Measurements from ENCODE around the gene CUL4B. TPM values are rescaled to one million over a fixed set of nuclear protein-coding genes. Genes with fewer than 3 reads are reported as not detected.

The CUL4B gene
- total RNA-seq, 4 donors from 2014 or later: 42.2 to 60.2 (median 52.3) TPM

DNA sequence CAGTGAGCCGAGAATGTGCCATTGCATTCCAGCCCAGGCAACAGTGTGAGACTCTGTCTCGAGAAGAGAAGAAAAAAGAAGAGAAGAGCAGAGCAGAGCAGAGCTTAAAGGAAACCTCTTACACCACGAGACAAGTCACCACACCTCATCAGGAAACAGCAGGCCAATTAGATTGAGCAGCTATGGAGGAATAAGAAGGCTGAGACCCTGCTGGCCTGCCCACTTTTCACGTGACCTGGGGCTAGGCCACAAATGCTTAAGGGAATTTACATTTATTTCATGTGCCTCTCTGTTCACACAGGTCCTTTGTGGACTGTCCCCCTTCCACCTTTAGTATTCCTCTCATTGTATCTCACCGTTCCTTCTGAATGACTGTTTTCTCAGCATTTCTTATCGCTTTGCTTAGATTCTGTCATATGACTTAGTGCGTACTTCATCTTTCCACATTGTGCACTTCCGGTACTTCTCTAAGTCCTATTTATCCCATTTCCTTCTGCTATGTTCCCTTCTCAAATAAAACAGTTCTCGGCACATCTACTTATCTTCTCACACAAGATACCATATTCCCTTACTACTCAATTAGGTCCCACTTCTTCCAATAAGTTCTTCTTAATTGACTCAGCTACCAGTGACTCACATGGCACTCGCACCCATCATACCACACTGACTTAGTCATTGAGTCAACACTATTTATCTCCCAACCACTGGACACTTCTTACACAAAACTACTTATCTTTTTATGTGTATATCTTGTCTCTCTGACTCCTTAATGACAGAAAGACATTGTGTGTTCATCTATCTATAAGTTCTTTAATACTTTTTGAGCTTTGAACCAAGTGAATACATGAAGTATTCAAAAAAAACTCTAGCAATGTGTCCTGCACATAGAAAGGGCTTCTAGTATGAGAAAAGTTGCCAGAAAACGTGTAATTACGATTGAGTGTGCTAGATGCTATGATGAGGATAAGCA lies 11.0 kb downstream of the CUL4B start:
- no peaks in the 10 kb centered on the region for H3K9me3 ChIP-seq
- TF ChIP-seq, protein P1, sequence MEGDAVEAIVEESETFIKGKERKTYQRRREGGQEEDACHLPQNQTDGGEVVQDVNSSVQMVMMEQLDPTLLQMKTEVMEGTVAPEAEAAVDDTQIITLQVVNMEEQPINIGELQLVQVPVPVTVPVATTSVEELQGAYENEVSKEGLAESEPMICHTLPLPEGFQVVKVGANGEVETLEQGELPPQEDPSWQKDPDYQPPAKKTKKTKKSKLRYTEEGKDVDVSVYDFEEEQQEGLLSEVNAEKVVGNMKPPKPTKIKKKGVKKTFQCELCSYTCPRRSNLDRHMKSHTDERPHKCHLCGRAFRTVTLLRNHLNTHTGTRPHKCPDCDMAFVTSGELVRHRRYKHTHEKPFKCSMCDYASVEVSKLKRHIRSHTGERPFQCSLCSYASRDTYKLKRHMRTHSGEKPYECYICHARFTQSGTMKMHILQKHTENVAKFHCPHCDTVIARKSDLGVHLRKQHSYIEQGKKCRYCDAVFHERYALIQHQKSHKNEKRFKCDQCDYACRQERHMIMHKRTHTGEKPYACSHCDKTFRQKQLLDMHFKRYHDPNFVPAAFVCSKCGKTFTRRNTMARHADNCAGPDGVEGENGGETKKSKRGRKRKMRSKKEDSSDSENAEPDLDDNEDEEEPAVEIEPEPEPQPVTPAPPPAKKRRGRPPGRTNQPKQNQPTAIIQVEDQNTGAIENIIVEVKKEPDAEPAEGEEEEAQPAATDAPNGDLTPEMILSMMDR (IDR thresholded peaks at IDR 0.05): no peak
- TF ChIP-seq POLR2A (IDR thresholded peaks at IDR 0.05) (no peak), POLR2AphosphoS5 (IDR thresholded peaks at IDR 0.05) (no peak), EP300 (IDR thresholded peaks at IDR 0.05) (no peak)
- H3K4me3 ChIP-seq: no peak overlapping the region
- WGBS, 2 donors (ENCODE audit: low coverage in 1 of 2): 73 to 80% methylated on average over 9 to 11 of the region's 12 CpGs
- no peak for ATAC-seq
- H3K27me3 ChIP-seq: no peaks in the 10 kb centered on the region
- peak overlapping the region in 1 of 4 donors; percentile 23 for H3K27ac ChIP-seq
- H3K36me3 ChIP-seq: peaks cover 0 to 7% of the 10 kb centered on the region in 2 donors
- peaks cover 0 to 6% (median 0%) of the 10 kb centered on the region in 3 donors for H3K4me1 ChIP-seq

DNA sequence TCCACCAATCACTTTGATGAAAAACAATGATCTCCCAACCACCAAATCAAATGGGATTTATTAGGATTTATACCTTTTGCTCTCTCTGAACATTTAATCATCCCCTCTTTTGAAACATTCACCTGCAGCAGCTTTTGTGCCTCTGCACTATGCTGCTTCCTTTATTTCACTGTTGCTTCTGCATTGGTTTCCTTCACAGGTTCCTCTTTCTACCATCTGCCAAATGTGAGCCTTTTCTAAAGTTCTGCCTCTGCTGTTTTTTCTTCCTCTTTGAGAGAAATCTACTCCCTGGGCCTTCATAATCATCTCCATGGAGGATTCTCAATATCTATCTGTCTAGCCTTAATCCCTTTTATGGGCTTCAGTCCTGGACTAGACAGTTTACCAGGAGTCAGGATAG lies 24.7 kb downstream of the CUL4B start:
- Histone ChIP-seq H3K9me3 (no peaks in the 10 kb centered on the region), H3K4me1 (no peaks in the 10 kb centered on the region), H3K27ac (no peak overlapping the region), H3K27me3 (no peaks in the 10 kb centered on the region), H3K4me3 (no peak overlapping the region), H3K36me3 (peaks cover 0 to 95% of the 10 kb centered on the region in 2 donors)
- TF ChIP-seq, protein P1 (IDR thresholded peaks at IDR 0.05): no peak
- TF ChIP-seq POLR2A (IDR thresholded peaks at IDR 0.05) (no peak), EP300 (IDR thresholded peaks at IDR 0.05) (no peak)
- ATAC-seq: no peak

DNA sequence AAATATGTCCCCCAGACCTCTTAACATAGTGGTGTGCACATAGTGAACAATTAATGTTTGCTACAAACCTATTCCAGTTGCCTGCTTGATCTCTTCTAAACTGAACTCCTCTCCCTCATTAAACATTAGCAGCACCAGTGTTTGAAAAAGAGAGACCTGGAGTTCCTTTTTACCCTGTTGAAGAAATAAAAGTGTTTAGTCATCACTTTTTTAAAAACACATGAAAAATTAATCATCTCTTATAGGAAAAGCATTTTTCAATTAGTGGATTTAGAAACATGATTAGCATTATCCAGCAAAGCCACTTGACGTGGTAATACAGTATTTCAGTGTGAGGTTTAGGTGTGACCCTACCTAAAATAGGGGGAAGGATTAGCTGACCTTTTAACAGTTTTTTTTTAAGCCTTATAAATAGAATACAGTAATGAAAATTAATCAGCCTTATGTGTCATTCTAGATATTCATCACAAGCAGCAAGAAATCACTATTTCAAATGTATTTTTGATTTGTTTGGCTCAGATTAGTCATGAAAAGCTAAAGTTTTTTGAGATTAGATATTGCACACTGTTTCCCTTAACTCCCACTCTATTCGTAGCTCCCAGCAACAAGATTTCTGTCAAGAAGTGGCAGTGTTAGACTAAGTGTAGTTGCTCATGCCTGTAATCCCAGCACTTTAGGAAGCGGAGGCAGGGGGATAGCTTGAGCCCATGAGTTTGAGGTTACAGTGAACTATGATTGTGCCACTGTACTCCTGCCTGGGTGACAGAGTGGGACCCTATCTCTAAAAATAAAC lies 26.2 kb downstream of the CUL4B start:
- 68 to 83% methylated on average over 1 to 3 of the region's 3 CpGs for WGBS, 2 donors (ENCODE audit: low coverage in 1 of 2)
- H3K27me3 ChIP-seq: no peaks in the 10 kb centered on the region
- H3K4me3 ChIP-seq: no peak overlapping the region
- H3K27ac ChIP-seq: no peak overlapping the region
- no peak for TF ChIP-seq POLR2AphosphoS5 (IDR thresholded peaks at IDR 0.05)
- no peak for TF ChIP-seq EP300 (IDR thresholded peaks at IDR 0.05)
- no peak for TF ChIP-seq POLR2A (IDR thresholded peaks at IDR 0.05)
- TF ChIP-seq, protein P1 (IDR thresholded peaks at IDR 0.05): no peak
- no peaks in the 10 kb centered on the region for H3K9me3 ChIP-seq
- no peak for ATAC-seq
- peaks cover 0 to 95% of the 10 kb centered on the region in 2 donors for H3K36me3 ChIP-seq
- no peaks in the 10 kb centered on the region for H3K4me1 ChIP-seq

DNA sequence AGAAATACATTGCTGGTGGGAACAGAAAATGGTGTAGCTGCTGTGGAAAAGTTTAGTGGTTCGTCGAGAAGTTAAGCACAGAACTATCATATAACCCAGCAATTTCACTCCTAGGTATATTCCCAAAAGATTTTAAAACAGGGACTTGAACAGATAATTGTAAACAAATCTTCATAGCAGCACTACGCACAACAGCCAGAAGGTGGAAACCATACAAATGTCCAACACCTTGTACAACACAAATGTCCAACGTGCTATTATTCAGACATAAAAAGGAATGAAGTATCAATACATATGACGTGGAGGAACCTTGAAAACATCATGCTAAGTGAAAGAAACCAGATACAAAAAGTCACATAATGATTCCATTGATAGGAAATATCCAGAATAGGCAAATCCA lies 37.9 kb downstream of the CUL4B start:
- 63 to 91% methylated on average over 5 of the region's 5 CpGs for WGBS, 2 donors (ENCODE audit: low coverage in 1 of 2)
- TF ChIP-seq POLR2A (IDR thresholded peaks at IDR 0.05): no peak
- TF ChIP-seq, protein P1 (IDR thresholded peaks at IDR 0.05): no peak
- no peak for TF ChIP-seq POLR2AphosphoS5 (IDR thresholded peaks at IDR 0.05)
- TF ChIP-seq EP300 (IDR thresholded peaks at IDR 0.05): no peak
- ATAC-seq: no peak
- H3K9me3 ChIP-seq: no peaks in the 10 kb centered on the region
- H3K4me3 ChIP-seq: no peak overlapping the region
- H3K36me3 ChIP-seq: peaks cover 0 to 23% of the 10 kb centered on the region in 2 donors
- H3K27me3 ChIP-seq: no peaks in the 10 kb centered on the region
- no peak overlapping the region for H3K27ac ChIP-seq
- no peaks in the 10 kb centered on the region for H3K4me1 ChIP-seq
